Middle frontal gyrus (tissue), 1 donor: Measurements from ENCODE around the gene SIAH3.

Source experiments
- DNase-seq: peaks from one replicate; pipeline ENCODE4 v3.0.0-alpha.2; 2015; ENCODE audit warnings: low spot score; ENCODE audit errors: extremely low spot score

Gene SIAH3

DNA sequence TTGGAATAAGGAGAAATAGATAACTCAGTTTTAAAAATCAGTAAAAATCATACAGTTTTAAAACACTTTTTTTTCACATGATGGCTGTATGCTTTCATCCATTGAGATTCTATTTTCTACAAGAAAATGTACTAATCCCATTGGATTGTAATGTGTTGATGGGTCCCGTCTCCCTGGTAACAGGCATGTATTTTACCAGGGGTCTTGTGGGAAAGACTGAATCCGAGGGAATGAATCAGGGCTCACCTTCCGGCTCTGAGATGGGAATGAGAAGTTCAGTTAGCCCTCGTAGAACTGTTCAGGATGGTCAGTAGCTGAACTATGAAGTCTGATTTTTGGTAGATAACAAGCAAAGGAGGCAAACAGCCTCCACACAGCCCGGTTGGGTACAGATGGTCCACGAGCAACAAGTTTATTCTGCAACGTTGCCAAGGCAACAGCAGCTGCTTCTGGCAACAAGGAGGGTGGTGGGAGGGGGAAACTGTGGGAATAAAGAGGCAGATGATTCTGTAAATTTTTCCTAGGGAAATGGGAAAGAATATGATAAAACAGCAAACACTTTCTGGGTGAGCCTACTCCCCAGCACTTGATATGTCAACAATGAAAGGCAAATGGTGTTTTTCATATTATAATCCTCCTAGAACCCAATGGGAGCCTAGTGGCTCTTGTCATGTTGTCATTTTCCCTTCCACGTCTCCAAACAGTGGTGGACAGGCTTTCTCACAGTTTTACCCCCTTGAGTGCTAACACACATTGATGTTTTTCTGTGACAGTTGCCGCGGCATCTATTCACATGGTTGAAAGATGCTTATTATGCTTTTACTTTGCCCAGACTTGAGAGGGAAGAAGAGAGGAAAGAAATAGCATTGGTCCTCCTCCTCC, 12.4 kb upstream of the SIAH3 start:
- DNase-seq, result peak; percentile 29

GRCh38 chr13:45861322-45861721, 9.8 kb upstream of the SIAH3 start:
- no peak for DNase-seq

- DNase-seq, result no peak
These were observed 8.7 kb upstream of the SIAH3 start for GRCh38 chr13:45860240-45860639.

GRCh38 chr13:45859705-45860104, 8.2 kb upstream of the SIAH3 start:
- DNase-seq, result no peak

GRCh38 chr13:45852494-45852893, 941 bp upstream of the SIAH3 start:
- DNase-seq, result no peak

DNA sequence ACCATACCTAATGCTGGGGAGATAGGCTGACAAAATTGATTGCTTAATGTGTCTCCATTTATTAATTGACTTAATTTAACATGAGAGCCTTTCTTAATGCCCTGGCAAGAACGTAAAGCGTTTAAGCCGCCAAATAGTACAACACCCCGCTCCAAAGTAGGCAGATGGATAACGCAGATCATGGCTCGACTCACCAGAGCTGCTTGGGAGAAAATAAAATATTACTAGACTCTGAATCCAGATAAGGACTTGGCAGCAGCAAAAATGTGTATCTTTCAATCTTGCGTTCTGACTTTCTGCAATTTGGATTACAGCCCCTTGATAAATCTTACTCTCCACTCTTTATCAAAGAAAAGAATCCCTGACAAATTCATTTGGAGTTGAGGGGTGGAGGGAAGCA, 403 bp upstream of the SIAH3 start:
- no peak for DNase-seq

- DNase-seq, result no peak
These were observed 1.4 kb downstream of the SIAH3 start for GRCh38 chr13:45850027-45850613.

GRCh38 chr13:45849408-45849807, 2.1 kb downstream of the SIAH3 start:
- no peak for DNase-seq

GRCh38 chr13:45847554-45848224, 3.9 kb downstream of the SIAH3 start:
- no peak for DNase-seq

DNA sequence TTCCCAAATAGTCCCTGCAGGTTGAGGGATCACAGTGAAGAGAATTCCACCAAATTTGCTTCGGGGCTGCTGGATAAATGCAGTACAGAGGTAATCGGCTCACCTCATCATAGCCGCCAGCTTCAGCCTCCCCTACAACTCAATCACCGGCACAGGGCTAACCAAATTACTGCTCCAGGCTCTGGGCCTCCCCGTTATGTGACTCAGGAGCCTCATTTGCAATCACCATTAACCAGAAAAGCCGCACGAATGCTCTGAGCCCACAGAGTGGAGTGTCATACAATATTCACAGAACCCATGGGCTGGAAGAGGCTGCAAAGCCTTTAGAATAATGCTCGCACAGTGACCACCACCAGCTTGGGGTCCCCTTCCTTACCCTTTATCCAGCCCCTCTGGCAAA, 4.9 kb downstream of the SIAH3 start:
- DNase-seq, result no peak

- DNase-seq, result peak; percentile 41
These were observed 13.3 kb downstream of the SIAH3 start for GRCh38 chr13:45838171-45838745.

GRCh38 chr13:45837111-45837510, 14.4 kb downstream of the SIAH3 start:
- no peak for DNase-seq

GRCh38 chr13:45834411-45834994, 17.1 kb downstream of the SIAH3 start:
- no peak for DNase-seq

DNA sequence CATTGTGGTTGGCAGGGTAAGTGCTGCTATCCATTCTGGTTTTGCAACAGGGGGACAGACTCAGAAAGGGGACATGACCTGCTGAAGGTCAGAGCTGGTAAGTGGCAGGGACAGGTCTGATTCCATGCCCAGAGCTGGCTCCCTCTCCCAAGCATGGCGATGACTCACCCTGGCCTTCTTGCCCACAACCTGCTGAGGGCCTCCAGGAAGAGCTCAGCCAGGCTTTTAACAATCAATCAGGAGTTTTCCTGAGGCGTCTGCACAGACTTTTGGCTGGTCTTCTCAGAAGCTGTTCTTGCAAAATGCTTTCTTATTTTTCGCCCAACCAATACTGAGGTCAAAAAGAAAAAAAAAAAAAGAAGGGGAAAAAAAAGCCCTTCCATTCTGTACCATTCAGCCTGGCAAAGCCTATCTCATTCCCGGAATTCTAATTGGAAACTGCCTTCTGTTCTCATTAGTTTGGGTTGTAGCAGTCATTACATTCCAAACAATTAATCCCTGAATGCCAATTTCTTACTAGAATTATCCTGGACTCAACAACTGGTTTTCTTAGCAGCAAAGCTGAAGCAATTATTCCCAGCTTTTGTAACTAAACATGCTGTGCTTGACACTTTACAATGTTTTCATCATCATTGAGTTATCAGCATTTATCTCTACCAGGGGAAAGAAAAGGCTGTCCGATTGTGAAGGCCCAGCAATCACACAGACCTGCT, 17.7 kb downstream of the SIAH3 start:
- no peak for DNase-seq

GRCh38 chr13:45833242-45833641, 18.3 kb downstream of the SIAH3 start:
- no peak for DNase-seq

GRCh38 chr13:45831851-45832250, 19.7 kb downstream of the SIAH3 start:
- no peak for DNase-seq

- no peak for DNase-seq
These were observed 21.4 kb downstream of the SIAH3 start for GRCh38 chr13:45830121-45830520.

DNA sequence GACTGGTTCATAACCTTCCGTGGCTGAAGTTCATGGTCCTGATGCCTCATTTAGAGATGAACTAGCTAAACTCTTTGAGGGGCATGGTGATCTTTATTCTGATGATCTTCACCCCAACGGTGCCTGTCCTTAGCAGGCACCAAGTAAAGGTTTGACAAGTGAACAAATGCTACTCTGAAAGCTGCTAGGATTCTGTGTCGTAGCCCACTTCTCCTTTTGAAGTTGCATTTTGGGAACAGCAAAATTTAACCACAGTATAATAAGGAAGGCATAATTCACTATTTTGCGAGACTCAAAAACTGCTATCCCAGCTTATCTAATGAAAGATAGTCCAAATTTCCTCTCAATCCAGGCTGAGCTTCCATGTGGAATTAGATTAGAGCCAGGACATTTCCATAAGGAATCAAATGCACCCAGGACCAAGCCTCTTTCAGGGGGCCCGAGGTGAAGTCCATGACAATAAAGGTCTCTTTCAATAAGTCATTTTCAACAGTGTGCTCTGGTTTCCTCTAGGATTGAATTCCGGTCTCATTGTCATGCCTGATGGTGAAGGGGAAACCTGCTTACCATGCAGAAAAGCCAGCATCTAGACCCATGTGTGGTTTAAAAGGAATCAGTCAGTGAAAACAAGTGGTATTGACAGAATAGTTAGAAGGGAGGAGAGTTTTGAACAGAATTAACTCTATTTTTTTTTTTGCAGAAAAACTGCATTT, 23.1 kb downstream of the SIAH3 start:
- DNase-seq, result no peak

DNA sequence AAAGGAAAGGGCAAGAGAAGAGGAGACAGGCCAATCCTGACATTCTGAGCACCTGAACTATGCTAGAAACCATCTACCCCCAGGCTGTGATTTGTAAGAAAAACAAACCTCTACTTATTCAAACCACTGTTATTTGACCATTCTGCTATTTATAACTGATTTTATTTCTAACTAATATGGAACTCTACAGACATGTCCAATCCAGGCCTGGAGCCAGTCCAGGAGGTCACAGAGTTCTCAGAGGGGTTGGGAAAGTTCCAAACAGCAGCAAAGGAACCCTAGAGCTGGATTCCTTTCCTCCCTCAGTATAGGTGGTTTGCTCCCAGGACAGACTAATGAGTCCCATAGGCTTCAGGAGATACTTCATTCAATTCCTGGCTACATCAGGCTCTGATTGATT, 24.2 kb downstream of the SIAH3 start:
- no peak for DNase-seq

GRCh38 chr13:45826731-45827130, 24.8 kb downstream of the SIAH3 start:
- DNase-seq, result no peak

DNA sequence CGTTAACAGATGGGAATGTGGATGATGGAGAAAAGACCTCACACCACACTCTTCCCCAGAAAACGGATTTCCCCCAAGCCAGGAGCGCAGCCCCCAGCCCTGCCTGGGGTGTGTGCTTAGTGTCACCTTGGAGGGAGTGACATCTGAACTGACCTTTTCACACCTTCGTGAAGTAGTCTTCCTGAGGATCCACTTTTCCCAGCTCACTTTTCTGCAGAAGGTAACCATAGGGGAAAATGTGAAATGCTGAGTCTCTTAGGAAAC, 26.2 kb downstream of the SIAH3 start:
- DNase-seq, result no peak
